Mesenchymal stem cell (in vitro differentiated cells and primary cell): ENCODE data around the gene KRTAP6-2.

Source experiments
- DNase-seq: peaks from one replicate; pipeline ENCODE4 v3.0.0-alpha.2; 2013
- H2AFZ ChIP-seq: one replicate; pipeline ENCODE4 v1.6.1; 2013; ENCODE audit warnings: low read depth, mild to moderate bottlenecking, control low read depth, inconsistent platforms, low read length, moderate library complexity
- H2AK5ac ChIP-seq: 2 replicates; pipeline ENCODE4 v1.6.1; 2013; ENCODE audit warnings: low read length, moderate library complexity, mild to moderate bottlenecking, inconsistent platforms; ENCODE audit not compliant: severe bottlenecking
- H2BK120ac ChIP-seq: one replicate; pipeline ENCODE4 v1.6.1; 2013; ENCODE audit warnings: low read depth, mild to moderate bottlenecking, inconsistent platforms, low read length, moderate library complexity
- H2BK12ac ChIP-seq, 2 experiments: one replicate each; pipeline ENCODE4 v1.6.1; 2013; ENCODE audit warnings: inconsistent platforms in 2 of 2, low read length in 2 of 2, mild to moderate bottlenecking in 2 of 2, moderate library complexity in 2 of 2, control low read depth in 1 of 2
- H2BK15ac ChIP-seq: one replicate; pipeline ENCODE4 v1.6.1; 2013; ENCODE audit warnings: mild to moderate bottlenecking, low read depth, inconsistent platforms; ENCODE audit not compliant: poor library complexity, severe bottlenecking
- H2BK5ac ChIP-seq: 2 replicates; pipeline ENCODE4 v1.6.1; 2013; ENCODE audit warnings: low read depth, mild to moderate bottlenecking, low read length, control low read depth, inconsistent platforms; ENCODE audit not compliant: poor library complexity, severe bottlenecking
- H3K14ac ChIP-seq, 2 experiments: one replicate each; pipeline ENCODE4 v1.6.1; 2013; ENCODE audit warnings: inconsistent platforms in 2 of 2, low read length in 2 of 2, control low read depth in 1 of 2, mild to moderate bottlenecking in 1 of 2, moderate library complexity in 1 of 2
- H3K18ac ChIP-seq, 2 experiments: one replicate each; pipeline ENCODE4 v1.6.1; 2013; ENCODE audit warnings: inconsistent platforms in 2 of 2, low read length in 2 of 2, control low read depth in 1 of 2, low read depth in 1 of 2, mild to moderate bottlenecking in 1 of 2
- H3K23ac ChIP-seq, 2 experiments: one replicate each; pipeline ENCODE4 v1.6.1; 2013; ENCODE audit warnings: inconsistent platforms in 2 of 2, low read length in 2 of 2, mild to moderate bottlenecking in 2 of 2, moderate library complexity in 2 of 2, control low read depth in 1 of 2
- H3K27ac ChIP-seq: 2 replicates; pipeline ENCODE4 v1.5.1; 2013; ENCODE audit warnings: mild to moderate bottlenecking, moderate library complexity, low read length, control low read depth, inconsistent platforms; ENCODE audit not compliant: poor library complexity, severe bottlenecking
- H3K27me3 ChIP-seq, 2 experiments: 2 replicates each; pipeline versions ENCODE4 v1.6.1 to v1.7.0; 2013; ENCODE audit warnings: low read length in 2 of 2, mild to moderate bottlenecking in 2 of 2, moderate library complexity in 2 of 2, control low read depth in 1 of 2, inconsistent platforms in 1 of 2; ENCODE audit not compliant: control insufficient read depth in 1 of 2, insufficient read depth in 1 of 2
- H3K36me3 ChIP-seq, 2 experiments: 2 replicates each; pipeline versions ENCODE4 v1.6.1 to v1.7.0; 2013; ENCODE audit warnings: low read length in 2 of 2, control low read depth in 1 of 2, inconsistent platforms in 1 of 2, low read depth in 1 of 2, mild to moderate bottlenecking in 1 of 2; ENCODE audit not compliant: insufficient read depth in 2 of 2, control insufficient read depth in 1 of 2
- H3K4ac ChIP-seq, 2 experiments: one replicate each; pipeline ENCODE4 v1.6.1; 2013; ENCODE audit warnings: inconsistent platforms in 2 of 2, low read length in 2 of 2, mild to moderate bottlenecking in 2 of 2, moderate library complexity in 2 of 2, control low read depth in 1 of 2, low read depth in 1 of 2
- H3K4me1 ChIP-seq: 2 replicates; pipeline ENCODE4 v1.6.1; 2013; ENCODE audit warnings: low read depth, low read length, control low read depth; ENCODE audit not compliant: control insufficient read depth, insufficient read depth
- H3K4me2 ChIP-seq: 2 replicates; pipeline ENCODE4 v1.6.1; 2013; ENCODE audit warnings: low read length, mild to moderate bottlenecking, inconsistent platforms; ENCODE audit not compliant: poor library complexity, severe bottlenecking
- H3K4me3 ChIP-seq, 2 experiments: 2 replicates each; pipeline versions ENCODE4 v1.5.1 to v1.7.0; 2013; ENCODE audit warnings: low read length in 2 of 2, mild to moderate bottlenecking in 2 of 2, control low read depth in 1 of 2, low read depth in 1 of 2; ENCODE audit not compliant: insufficient read depth in 1 of 2
- H3K79me1 ChIP-seq: replicated peaks from 2 replicates; pipeline ENCODE4 v1.6.1; 2013; ENCODE audit warnings: mild to moderate bottlenecking, control low read depth, low read length, inconsistent platforms; ENCODE audit not compliant: poor library complexity, severe bottlenecking
- H3K9ac ChIP-seq: 2 replicates; pipeline ENCODE4 v1.7.0; 2013; ENCODE audit warnings: mild to moderate bottlenecking, low read length, moderate library complexity
- H3K9me3 ChIP-seq: 2 replicates; pipeline ENCODE4 v1.7.0; 2013; ENCODE audit warnings: mild to moderate bottlenecking, low read length; ENCODE audit not compliant: control insufficient read depth
- H4K8ac ChIP-seq: one replicate; pipeline ENCODE4 v1.6.1; 2013; ENCODE audit warnings: inconsistent platforms, mild to moderate bottlenecking, low read length, moderate library complexity
- H4K91ac ChIP-seq: one replicate; pipeline ENCODE4 v1.6.1; 2013; ENCODE audit warnings: mild to moderate bottlenecking, low read length, inconsistent platforms
- WGBS: methylation state at CpG from one replicate; pipeline ENCODE4 v1.1.7; 2013; ENCODE audit warnings: mixed read lengths; 5-methylcytosine and 5-hydroxymethylcytosine counted together

Gene KRTAP6-2

GRCh38 chr21:30563630-30564029 is 35.1 kb downstream of the KRTAP6-2 start:
- Histone ChIP-seq H3K27me3 (no peaks in the 10 kb centered on the region), H3K4me3 (no peak overlapping the region), H3K4me2 (no peak overlapping the region), H3K9ac (no peak overlapping the region), H2AK5ac (no peak overlapping the region), H3K14ac (no peak overlapping the region), H3K4me1 (no peaks in the 10 kb centered on the region), H3K36me3 (no peaks in the 10 kb centered on the region), H3K18ac (no peak overlapping the region), H2BK15ac (no peak overlapping the region), H4K91ac (no peak overlapping the region), H3K23ac (no peak overlapping the region), H3K4ac (no peak overlapping the region), H2AFZ (no peak overlapping the region), H3K27ac (no peak overlapping the region), H2BK5ac (no peak overlapping the region), H4K8ac (no peak overlapping the region), H2BK12ac (no peak overlapping the region), H3K9me3 (no peaks in the 10 kb centered on the region), H3K79me1 (no peaks in the 10 kb centered on the region), H2BK120ac (no peak overlapping the region)
- WGBS, result 80% methylated on average over 1 of the region's 2 CpGs
- DNase-seq, result no peak

DNA sequence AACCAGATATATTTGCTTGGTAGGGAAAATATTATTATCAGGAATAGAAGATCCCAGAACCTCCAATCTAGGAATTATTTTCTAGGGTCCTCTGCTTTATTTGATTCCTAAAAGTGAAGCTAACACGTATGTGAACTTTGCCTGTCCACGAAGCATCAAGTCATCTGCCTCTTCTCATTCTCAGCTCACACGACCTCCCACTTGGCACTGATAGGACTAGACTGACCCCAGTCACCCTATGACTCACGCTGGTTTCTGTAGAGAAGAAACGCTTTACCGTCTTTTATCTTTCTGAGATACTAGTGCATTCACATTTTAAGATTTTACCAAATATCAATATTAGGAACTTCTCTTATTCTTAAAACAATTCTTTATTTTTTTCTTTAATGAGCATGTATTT is 35.6 kb downstream of the KRTAP6-2 start:
- Histone ChIP-seq H3K79me1 (no peaks in the 10 kb centered on the region), H2BK120ac (no peak overlapping the region), H3K4me3 (no peak overlapping the region), H3K27ac (no peak overlapping the region), H3K4me2 (no peak overlapping the region), H4K8ac (no peak overlapping the region), H2BK15ac (no peak overlapping the region), H3K27me3 (no peaks in the 10 kb centered on the region), H3K18ac (no peak overlapping the region), H3K4me1 (no peaks in the 10 kb centered on the region), H2BK12ac (no peak overlapping the region), H3K36me3 (no peaks in the 10 kb centered on the region), H4K91ac (no peak overlapping the region), H2BK5ac (no peak overlapping the region), H3K9me3 (no peaks in the 10 kb centered on the region), H2AFZ (no peak overlapping the region), H2AK5ac (no peak overlapping the region), H3K9ac (no peak overlapping the region), H3K4ac (no peak overlapping the region), H3K23ac (no peak overlapping the region), H3K14ac (no peak overlapping the region)
- WGBS, result 41% methylated on average over 5 of the region's 6 CpGs
- DNase-seq, result no peak

DNA sequence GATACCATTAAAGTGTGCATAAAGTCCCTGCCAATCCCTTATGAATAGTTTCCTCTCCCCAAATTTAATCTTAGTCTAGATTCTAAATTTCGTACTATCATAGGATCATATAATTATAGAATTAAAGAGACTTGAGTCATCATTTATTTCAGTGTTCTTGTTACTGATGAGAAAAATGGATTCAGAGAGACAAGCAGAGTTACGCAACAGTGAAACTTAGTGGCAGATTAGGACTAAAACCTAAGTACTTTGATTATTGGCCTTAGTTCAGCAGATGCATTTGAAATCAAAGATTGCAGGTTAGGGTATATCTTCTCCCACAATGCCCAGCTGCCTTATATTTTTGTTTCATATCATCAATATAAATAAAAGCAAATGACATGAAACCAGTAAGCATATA is 36.7 kb downstream of the KRTAP6-2 start:
- 75% methylated on average over 1 of the region's 2 CpGs for WGBS
- no peak overlapping the region for H2AFZ ChIP-seq

DNA sequence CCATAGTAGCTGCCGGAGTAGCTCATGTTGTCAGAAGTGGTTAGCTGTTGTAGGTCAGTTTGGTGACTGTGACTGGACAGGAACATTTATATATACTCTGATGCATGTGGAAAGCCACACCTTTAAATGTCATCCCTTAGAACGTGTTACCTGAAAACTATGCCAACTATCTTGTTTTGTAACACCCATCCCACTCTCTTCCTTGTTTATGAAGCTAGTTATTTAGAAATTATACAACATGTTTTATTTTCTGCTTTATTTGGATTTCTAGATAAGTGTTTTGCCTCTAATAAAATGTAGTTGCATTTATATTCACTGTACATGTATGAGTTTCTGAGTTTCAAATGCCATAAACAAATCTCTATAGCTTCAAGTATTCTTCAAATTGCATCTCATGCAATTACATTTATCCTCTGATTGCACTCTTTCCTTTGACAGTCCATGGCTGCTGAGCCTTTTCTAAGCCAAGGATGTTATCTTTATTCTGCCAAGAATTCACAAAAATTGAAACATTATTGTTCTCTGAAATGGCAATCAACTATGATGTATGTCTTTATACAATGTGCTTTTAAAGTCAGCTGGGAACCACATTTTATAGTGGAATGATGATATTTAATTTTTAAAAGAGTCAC is 37.3 kb downstream of the KRTAP6-2 start, which contains the start of gene KRTAP19-7:
Gene KRTAP19-7 (minus strand): TSS at position 51 of the 632 bp plus-strand sequence. CDS start 25 bp downstream, at position 26.
- Histone ChIP-seq H3K4me3 (no peak within 1 kb of the TSS), H3K36me3 (no peaks in the 10 kb centered on the region), H3K79me1 (no peaks in the 10 kb centered on the region), H2AFZ (no peak within 1 kb of the TSS), H3K4ac (no peak within 1 kb of the TSS), H3K18ac (no peak within 1 kb of the TSS), H3K9ac (no peak within 1 kb of the TSS), H3K4me2 (no peak within 1 kb of the TSS), H2BK5ac (no peak within 1 kb of the TSS), H2BK120ac (no peak within 1 kb of the TSS), H3K27me3 (no peaks in the 10 kb centered on the region), H3K14ac (no peak within 1 kb of the TSS), H4K91ac (no peak within 1 kb of the TSS), H3K27ac (no peak within 1 kb of the TSS), H3K9me3 (no peaks in the 10 kb centered on the region), H3K23ac (no peak within 1 kb of the TSS), H4K8ac (no peak within 1 kb of the TSS), H2BK15ac (no peak within 1 kb of the TSS), H2AK5ac (no peak within 1 kb of the TSS), H3K4me1 (no peaks in the 10 kb centered on the region), H2BK12ac (no peak within 1 kb of the TSS)
- WGBS, result 67% methylated on average over 1 of the region's 2 CpGs
- DNase-seq, result no peak

More for the DNA sequence above, 36.7 kb downstream of the KRTAP6-2 start:
- Histone ChIP-seq H3K27me3 (no peaks in the 10 kb centered on the region), H2BK120ac (no peak overlapping the region), H3K4me3 (no peak overlapping the region), H3K4ac (no peak overlapping the region), H3K27ac (no peak overlapping the region), H3K4me1 (no peaks in the 10 kb centered on the region), H3K4me2 (no peak overlapping the region), H2AK5ac (no peak overlapping the region), H2BK12ac (no peak overlapping the region), H4K8ac (no peak overlapping the region), H3K9ac (no peak overlapping the region), H2BK15ac (no peak overlapping the region), H3K36me3 (no peaks in the 10 kb centered on the region), H3K23ac (no peak overlapping the region), H2BK5ac (no peak overlapping the region), H3K79me1 (no peaks in the 10 kb centered on the region), H3K18ac (no peak overlapping the region), H4K91ac (no peak overlapping the region), H3K9me3 (no peaks in the 10 kb centered on the region), H3K14ac (no peak overlapping the region)
- DNase-seq, result no peak
